ENCODE data around the gene DALRD3.

Gene DALRD3

DNA sequence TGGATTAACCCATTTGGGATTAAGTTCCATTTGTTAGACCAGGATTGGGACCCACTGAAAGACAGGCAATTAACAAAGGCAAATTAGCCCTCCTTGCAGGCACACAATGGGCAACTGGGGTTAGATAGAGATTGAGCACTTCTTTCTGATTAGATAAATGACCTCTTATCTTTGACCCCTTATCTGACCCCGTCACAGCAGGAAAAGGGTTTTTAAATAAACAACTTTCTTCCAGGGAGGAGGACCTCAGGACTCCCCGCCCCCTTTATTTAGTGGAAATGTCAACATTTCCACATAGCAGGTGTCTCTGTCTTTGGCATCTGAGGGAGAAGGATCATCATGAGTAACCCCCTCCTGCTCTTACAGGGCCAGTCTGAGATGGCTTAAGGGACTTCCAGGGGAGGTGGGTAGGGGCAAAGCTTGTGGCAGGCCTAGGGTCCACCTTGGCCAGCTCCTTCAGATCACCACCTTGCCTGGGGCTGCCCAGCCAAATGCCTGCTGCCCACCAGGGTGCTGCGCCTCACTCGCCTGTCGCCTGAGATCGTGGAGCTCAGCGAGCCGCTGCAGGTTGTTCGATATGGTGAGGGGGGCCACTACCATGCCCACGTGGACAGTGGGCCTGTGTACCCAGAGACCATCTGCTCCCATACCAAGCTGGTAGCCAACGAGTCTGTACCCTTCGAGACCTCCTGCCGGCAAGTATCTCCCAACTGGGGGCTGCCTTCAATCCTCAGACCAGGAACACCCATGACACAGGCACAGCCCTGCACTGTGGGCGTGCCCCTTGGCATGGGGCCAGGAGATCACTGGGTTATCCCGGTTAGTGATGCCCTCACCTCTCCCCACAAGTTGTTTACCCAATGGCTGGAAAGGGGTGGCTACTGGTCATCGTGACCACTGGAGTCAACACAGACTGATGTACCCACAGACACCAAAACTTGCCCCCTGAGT, 13.8 kb downstream of the DALRD3 start:
- no peak for DNase-seq

GRCh38 chr3:49001155-49001554, 17.2 kb downstream of the DALRD3 start:
- DNase-seq: no peak

GRCh38 chr3:48999085-48999858, 19.1 kb downstream of the DALRD3 start:
- DNase-seq: peak; percentile 43

- DNase-seq: no peak
These were observed 20.4 kb downstream of the DALRD3 start for GRCh38 chr3:48997714-48998637.

- DNase-seq: no peak
These were observed 21.2 kb downstream of the DALRD3 start for GRCh38 chr3:48997102-48997635.

- DNase-seq: no peak
These were observed 21.7 kb downstream of the DALRD3 start for GRCh38 chr3:48996640-48997039.

- DNase-seq: no peak
These were observed 24.5 kb downstream of the DALRD3 start for GRCh38 chr3:48993834-48994233.

DNA sequence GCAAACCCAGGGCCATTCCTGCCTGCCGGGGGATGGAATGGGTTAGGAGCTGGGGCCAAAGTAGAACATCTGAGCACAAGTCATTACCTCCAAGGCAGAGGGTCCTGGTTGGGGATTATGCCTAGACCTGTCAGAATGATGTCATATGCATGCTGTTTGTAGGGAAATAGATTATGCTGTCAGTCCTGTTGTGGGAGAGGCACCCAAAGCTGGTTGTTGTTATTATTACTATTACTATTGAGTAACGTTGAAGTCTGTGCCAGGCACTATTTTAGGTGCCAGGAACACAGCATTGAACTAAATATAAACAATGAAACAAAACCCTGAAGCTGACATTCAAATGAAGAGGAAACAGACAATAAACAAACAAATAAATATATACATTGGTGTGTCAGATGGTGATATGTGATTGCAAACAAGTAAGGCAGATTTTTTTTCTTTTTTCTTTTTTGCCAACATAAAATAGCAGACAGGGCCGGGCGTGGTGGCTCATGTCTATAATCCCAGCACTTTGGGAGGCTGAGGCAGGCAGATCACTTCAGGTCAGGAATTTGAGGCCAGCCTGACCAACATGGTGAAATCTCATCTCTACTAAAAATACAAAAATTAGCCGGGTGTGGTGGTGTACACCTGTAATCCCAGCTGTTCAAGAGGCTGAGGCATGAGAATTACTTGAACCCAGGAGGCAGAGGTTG, 26.4 kb downstream of the DALRD3 start:
- DNase-seq: no peak

GRCh38 chr3:48990636-48991469, 27.5 kb downstream of the DALRD3 start:
- peak; percentile 58 for DNase-seq

DNA sequence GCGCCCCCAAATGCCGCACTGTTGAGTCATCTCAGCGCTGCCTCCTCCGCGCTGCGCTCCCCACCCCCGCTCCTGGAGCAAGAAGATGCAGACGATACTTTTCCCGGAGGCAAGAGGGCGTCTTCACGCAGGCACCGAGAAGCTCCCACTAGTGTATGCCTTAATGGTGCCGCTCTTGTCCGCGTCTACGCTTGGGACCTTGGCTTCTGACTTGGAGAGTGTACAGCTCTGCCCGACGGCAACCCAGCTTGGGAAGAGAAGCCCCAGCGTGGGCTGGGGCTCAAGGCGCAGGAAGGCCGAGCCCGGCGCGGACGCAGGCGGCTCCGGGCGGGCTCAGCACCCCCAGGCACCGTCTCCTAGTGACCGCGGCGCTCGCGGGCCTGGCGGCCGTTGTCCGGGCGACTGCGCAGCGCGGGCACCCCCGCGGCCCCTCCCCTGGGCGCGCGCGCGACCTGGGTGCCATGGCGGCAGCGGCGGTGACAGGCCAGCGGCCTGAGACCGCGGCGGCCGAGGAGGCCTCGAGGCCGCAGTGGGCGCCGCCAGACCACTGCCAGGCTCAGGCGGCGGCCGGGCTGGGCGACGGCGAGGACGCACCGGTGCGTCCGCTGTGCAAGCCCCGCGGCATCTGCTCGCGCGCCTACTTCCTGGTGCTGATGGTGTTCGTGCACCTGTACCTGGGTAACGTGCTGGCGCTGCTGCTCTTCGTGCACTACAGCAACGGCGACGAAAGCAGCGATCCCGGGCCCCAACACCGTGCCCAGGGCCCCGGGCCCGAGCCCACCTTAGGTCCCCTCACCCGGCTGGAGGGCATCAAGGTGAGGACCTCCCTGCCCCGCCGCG, 28.4 kb downstream of the DALRD3 start, which contains the start of gene P4HTM:
Gene P4HTM, plus strand, starts transcription at position 446 of the 840 bp plus-strand sequence. Its CDS starts 16 bp downstream, at position 462.
- peak; percentile 85 for DNase-seq

DNA sequence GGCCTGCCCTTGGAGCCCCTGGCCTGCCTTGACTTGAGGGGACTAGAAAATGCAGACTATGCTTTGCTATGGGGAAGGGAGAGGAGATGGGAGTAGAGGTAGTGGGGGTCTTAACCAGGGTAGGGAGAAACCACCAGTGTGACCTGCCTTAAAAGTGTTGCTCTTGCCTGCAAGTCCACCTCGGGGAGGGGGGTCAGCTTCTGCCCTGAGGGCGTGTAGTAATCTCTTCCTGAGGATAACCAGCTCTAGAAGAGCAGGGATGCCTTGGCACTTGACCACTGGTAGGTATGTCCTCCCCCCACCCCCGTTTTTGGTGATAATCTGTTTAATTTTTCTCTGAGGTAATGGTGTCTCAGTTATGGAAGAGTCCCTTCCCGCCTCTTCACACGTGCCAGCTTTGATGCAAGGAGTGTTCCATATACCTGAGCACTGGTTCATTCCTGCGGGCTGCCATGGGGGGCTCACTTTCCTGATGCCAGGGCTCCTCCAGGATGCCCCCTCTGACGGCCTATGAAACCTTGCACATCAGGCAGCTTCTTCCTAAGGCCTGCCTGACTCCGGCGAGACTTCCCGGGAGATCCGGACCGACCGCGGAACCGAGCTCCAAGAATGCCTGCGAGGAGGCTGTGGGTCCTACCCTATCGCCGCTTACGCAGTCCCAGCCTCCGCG, 29.1 kb downstream of the DALRD3 start:
- peak; percentile 18 for DNase-seq

- DNase-seq: no peak
These were observed 32.5 kb downstream of the DALRD3 start for GRCh38 chr3:48985831-48986376.

DNA sequence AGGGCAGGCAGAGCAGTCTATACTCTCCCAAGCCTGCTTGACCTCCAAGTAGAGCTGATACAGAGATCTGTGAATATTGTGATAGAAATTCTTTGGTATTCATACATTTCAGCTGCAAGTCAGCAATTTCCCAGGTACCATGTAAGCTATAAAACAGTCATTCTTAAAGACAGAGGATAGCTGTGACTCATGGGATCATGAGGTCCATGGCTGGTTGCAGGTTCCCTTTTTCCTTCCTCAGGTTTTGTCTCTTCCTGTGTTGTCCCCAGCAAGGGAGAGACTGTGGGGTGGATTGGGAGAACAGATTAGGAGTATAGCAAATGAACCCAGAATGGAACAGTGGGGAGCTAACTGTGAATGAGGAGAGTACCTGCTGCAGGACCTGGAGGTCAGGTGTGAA, 33.7 kb downstream of the DALRD3 start:
- no peak for DNase-seq

DNA sequence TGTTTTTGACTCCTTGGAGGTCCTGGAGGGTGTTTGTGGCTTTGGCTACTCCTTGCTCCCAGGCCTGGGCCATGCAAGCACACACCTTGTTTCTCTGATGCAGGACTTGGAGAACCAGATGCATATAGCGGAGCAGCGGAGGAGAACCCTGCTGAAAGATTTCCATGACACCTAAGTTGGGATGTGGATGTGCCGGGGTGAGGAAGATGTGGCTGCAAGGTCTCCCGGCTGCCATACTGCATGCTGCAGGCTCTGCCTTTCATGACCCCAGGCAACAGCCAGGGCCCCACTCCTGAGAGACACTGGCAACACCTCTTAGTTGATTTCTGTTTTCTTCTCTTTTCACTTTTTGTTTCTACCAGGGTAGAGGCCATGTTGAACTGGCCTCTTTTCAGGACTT, 35.3 kb downstream of the DALRD3 start:
- no peak for DNase-seq

DNA sequence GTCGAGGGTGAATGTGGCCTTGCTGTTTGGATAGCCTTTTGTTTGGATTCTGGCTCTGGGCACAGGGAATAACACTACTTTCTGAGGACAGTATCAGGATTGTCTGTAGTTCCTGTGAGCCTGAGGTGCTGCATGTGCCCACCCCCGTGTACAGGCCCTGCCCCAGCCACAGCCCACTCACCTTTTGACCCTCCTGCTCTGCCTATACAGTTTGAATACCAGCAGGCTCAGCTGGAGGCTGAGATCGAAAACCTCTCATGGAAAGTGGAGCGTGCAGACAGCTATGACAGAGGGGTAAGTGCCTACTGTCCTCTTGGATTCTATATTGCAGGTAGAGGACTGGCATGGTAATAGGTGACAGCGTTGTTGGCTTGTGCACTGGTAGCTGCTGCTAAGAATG, 35.7 kb downstream of the DALRD3 start:
- DNase-seq: no peak

DNA sequence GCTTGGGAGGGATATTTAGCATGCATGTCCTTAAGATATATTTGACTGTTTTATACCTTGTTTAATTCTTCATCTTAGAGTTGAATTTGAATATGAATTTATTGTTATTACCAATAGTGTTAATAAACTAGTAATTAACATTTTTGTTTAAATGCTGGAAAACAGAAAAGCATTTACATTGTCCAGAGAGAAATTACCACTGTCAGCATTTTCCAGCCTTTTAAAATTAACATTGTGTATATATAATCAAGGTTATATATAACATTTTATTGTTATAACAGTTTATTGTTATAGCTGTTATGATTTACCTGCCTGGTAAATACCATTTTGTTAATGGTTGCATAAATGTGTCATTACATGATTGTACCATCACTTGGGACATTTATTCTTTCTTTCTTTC, 36.4 kb downstream of the DALRD3 start:
- DNase-seq: no peak

DNA sequence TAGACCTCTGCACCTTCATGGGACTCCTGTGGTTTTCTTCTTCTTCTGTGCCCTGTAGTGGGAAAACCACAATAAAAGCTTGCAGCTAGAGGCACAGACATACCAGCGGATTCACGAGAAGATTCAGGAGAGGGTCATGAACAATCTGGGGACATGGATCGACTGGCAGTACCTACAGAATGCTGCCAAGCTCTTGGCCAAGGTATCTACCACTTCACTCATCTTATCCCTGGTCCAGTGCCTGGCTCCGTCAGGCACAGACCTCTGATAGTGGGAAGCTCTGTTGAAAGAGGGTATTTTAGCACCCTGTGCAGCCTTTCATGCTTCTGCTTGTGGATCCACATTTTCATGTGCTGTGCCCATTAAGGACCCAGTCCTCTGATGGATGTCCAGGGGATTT, 38.1 kb downstream of the DALRD3 start:
- DNase-seq: no peak

DNA sequence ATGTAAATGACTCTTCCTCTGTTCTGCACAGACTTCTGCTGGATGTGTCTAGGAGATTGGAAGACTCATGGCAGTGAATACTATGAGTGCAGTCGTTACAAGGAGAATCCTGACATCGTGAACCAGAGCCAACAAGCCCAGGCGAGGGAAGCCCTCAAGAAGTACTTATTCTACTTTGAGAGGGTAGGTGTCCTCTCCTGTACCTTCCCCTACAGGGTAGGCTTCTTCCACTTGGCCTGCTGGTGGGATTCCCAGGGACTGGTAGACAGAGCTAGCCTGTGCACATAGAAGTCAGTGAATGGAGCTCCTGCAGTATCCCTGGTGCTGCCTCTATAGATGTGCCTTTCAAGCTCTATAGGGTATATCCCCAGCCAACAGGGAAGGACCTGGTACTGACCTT, 38.9 kb downstream of the DALRD3 start:
- DNase-seq: no peak

All from RPMI8226 (cell line).